Activated naive CD8-positive, alpha-beta T cell treated with anti-CD3 and anti-CD28 coated beads for 36 hours (primary cell): Measurements from ENCODE around the gene CLK2. TPM values are rescaled to one million over a fixed set of nuclear protein-coding genes. Genes with fewer than 3 reads are reported as not detected.
A peak's percentile ranks its signal among the peaks of the same experiment; 100 is the strongest.

Experiments
- DNase-seq: peaks from one replicate; pipeline ENCODE4 v3.0.0; 2021
- H3K27ac Mint-ChIP-seq: one replicate; pipeline ENCODE4 v1.8.0; 2022; ENCODE audit warnings: mild to moderate bottlenecking, moderate library complexity, mixed read lengths
- H3K27me3 Mint-ChIP-seq: one replicate; pipeline ENCODE4 v1.8.0; 2022; ENCODE audit warnings: mild to moderate bottlenecking, mixed read lengths
- H3K36me3 Mint-ChIP-seq: one replicate; pipeline ENCODE4 v1.8.0; 2021; ENCODE audit warnings: mild to moderate bottlenecking, mixed read lengths
- H3K4me1 Mint-ChIP-seq: one replicate; pipeline ENCODE4 v1.8.0; 2021; ENCODE audit warnings: mixed read lengths
- H3K4me3 Mint-ChIP-seq: one replicate; pipeline ENCODE4 v1.8.0; 2022; ENCODE audit warnings: mild to moderate bottlenecking, moderate library complexity, mixed read lengths
- H3K9me3 Mint-ChIP-seq: one replicate; pipeline ENCODE4 v1.8.0; 2022; ENCODE audit warnings: mixed read lengths
- total RNA-seq, 2 experiments: library from RNA; stranded (reverse); gene quantifications; one replicate each; pipeline ENCODE4 v1.2.3, GENCODE V29; 2021

CLK2 gene
- 10 to 100 TPM; 61.4 to 65.9 TPM for total RNA-seq

GRCh38 chr1:155273343-155274245 is at the start of gene CLK2:
CLK2 (minus strand) TSS chr1:155273504; CDS start chr1:155270977, 2,527 bp downstream.
- no peaks in the 10 kb centered on the region for H3K9me3 Mint-ChIP-seq
- H3K4me1 Mint-ChIP-seq = peaks cover 34% of the 10 kb centered on the region
- peak; percentile 99 for DNase-seq
- peak within 1 kb of the TSS; percentile 85 for H3K4me3 Mint-ChIP-seq
- peaks cover 28% of the 10 kb centered on the region for H3K36me3 Mint-ChIP-seq
- H3K27me3 Mint-ChIP-seq = no peaks in the 10 kb centered on the region
- peak within 1 kb of the TSS; percentile 88 for H3K27ac Mint-ChIP-seq

GRCh38 chr1:155322571-155322952 is 49.3 kb upstream of the CLK2 start:
- Mint-ChIP-seq H3K9me3 (no peaks in the 10 kb centered on the region), H3K27me3 (no peaks in the 10 kb centered on the region), H3K36me3 (peaks cover 22% of the 10 kb centered on the region), H3K4me1 (peaks cover 24% of the 10 kb centered on the region), H3K4me3 (peak overlapping the region; percentile 57), H3K27ac (no peak overlapping the region)
- peak; percentile 31 for DNase-seq

GRCh38 chr1:155321639-155322503 is 48.6 kb upstream of the CLK2 start:
- peak overlapping the region; percentile 2 for H3K27ac Mint-ChIP-seq
- DNase-seq = peak; percentile 8
- H3K4me1 Mint-ChIP-seq = peaks cover 24% of the 10 kb centered on the region
- H3K9me3 Mint-ChIP-seq = no peaks in the 10 kb centered on the region
- peak overlapping the region; percentile 57 for H3K4me3 Mint-ChIP-seq
- peaks cover 23% of the 10 kb centered on the region for H3K36me3 Mint-ChIP-seq
- no peaks in the 10 kb centered on the region for H3K27me3 Mint-ChIP-seq

- Mint-ChIP-seq H3K27me3 (no peaks in the 10 kb centered on the region), H3K9me3 (no peaks in the 10 kb centered on the region), H3K36me3 (peaks cover 23% of the 10 kb centered on the region), H3K4me3 (peak within 1 kb of the TSS; percentile 38), H3K4me1 (peaks cover 24% of the 10 kb centered on the region), H3K27ac (peak within 1 kb of the TSS; percentile 2)
- peak; percentile 78 for DNase-seq
These were observed 47.6 kb upstream of the CLK2 start, which contains the start of gene RUSC1 for GRCh38 chr1:155320661-155321617. RUSC1 (plus strand) TSS chr1:155320894; CDS start chr1:155321774, 880 bp downstream.

GRCh38 chr1:155320252-155320651 is 46.9 kb upstream of the CLK2 start:
- no peak overlapping the region for H3K27ac Mint-ChIP-seq
- no peak for DNase-seq
- no peaks in the 10 kb centered on the region for H3K9me3 Mint-ChIP-seq
- no peaks in the 10 kb centered on the region for H3K27me3 Mint-ChIP-seq
- peak overlapping the region; percentile 38 for H3K4me3 Mint-ChIP-seq
- peaks cover 19% of the 10 kb centered on the region for H3K4me1 Mint-ChIP-seq
- peaks cover 23% of the 10 kb centered on the region for H3K36me3 Mint-ChIP-seq

GRCh38 chr1:155319536-155319935 is 46.2 kb upstream of the CLK2 start:
- Mint-ChIP-seq H3K36me3 (peaks cover 25% of the 10 kb centered on the region), H3K4me3 (no peak overlapping the region), H3K27ac (no peak overlapping the region), H3K9me3 (no peaks in the 10 kb centered on the region), H3K27me3 (no peaks in the 10 kb centered on the region), H3K4me1 (peaks cover 19% of the 10 kb centered on the region)
- no peak for DNase-seq

GRCh38 chr1:155318082-155318481 is 44.8 kb upstream of the CLK2 start:
- no peak overlapping the region for H3K4me3 Mint-ChIP-seq
- H3K27me3 Mint-ChIP-seq = no peaks in the 10 kb centered on the region
- no peaks in the 10 kb centered on the region for H3K9me3 Mint-ChIP-seq
- no peak for DNase-seq
- peaks cover 30% of the 10 kb centered on the region for H3K36me3 Mint-ChIP-seq
- no peak overlapping the region for H3K27ac Mint-ChIP-seq
- H3K4me1 Mint-ChIP-seq = peaks cover 18% of the 10 kb centered on the region

- H3K27ac Mint-ChIP-seq = no peak overlapping the region
- H3K27me3 Mint-ChIP-seq = no peaks in the 10 kb centered on the region
- DNase-seq = no peak
- no peaks in the 10 kb centered on the region for H3K9me3 Mint-ChIP-seq
- H3K4me1 Mint-ChIP-seq = peaks cover 20% of the 10 kb centered on the region
- H3K36me3 Mint-ChIP-seq = peaks cover 39% of the 10 kb centered on the region
- no peak overlapping the region for H3K4me3 Mint-ChIP-seq
These were observed 43.6 kb upstream of the CLK2 start for GRCh38 chr1:155316922-155317321.

GRCh38 chr1:155313261-155313660 is 40.0 kb upstream of the CLK2 start:
- Mint-ChIP-seq H3K4me3 (no peak overlapping the region), H3K4me1 (peaks cover 21% of the 10 kb centered on the region), H3K27ac (no peak overlapping the region), H3K9me3 (no peaks in the 10 kb centered on the region), H3K27me3 (no peaks in the 10 kb centered on the region), H3K36me3 (peaks cover 46% of the 10 kb centered on the region)
- DNase-seq = no peak

- Mint-ChIP-seq H3K36me3 (peaks cover 43% of the 10 kb centered on the region), H3K27me3 (no peaks in the 10 kb centered on the region), H3K4me1 (peaks cover 28% of the 10 kb centered on the region), H3K4me3 (peak overlapping the region; percentile 95), H3K27ac (peak overlapping the region; percentile 99), H3K9me3 (no peaks in the 10 kb centered on the region)
- DNase-seq = no peak
These were observed 36.2 kb upstream of the CLK2 start for GRCh38 chr1:155309423-155310021.

- peak; percentile 98 for DNase-seq
- Mint-ChIP-seq H3K9me3 (no peaks in the 10 kb centered on the region), H3K27me3 (no peaks in the 10 kb centered on the region), H3K4me1 (peaks cover 28% of the 10 kb centered on the region), H3K4me3 (peak within 1 kb of the TSS; percentile 95), H3K36me3 (peaks cover 43% of the 10 kb centered on the region), H3K27ac (peak within 1 kb of the TSS; percentile 99)
These were observed 35.5 kb upstream of the CLK2 start, which contains the start of gene FDPS for GRCh38 chr1:155308493-155309422. FDPS (plus strand) TSS chr1:155308866; CDS start chr1:155309790, 924 bp downstream.

- peaks cover 4% of the 10 kb centered on the region for H3K27me3 Mint-ChIP-seq
- H3K4me1 Mint-ChIP-seq = peaks cover 27% of the 10 kb centered on the region
- H3K4me3 Mint-ChIP-seq = peak overlapping the region; percentile 95
- peak overlapping the region; percentile 99 for H3K27ac Mint-ChIP-seq
- H3K9me3 Mint-ChIP-seq = no peaks in the 10 kb centered on the region
- no peak for DNase-seq
- H3K36me3 Mint-ChIP-seq = peaks cover 32% of the 10 kb centered on the region
These were observed 34.0 kb upstream of the CLK2 start for GRCh38 chr1:155307247-155307740.

GRCh38 chr1:155305881-155306391 is 32.6 kb upstream of the CLK2 start:
- H3K27me3 Mint-ChIP-seq = peaks cover 4% of the 10 kb centered on the region
- no peak overlapping the region for H3K4me3 Mint-ChIP-seq
- DNase-seq = no peak
- H3K36me3 Mint-ChIP-seq = peaks cover 20% of the 10 kb centered on the region
- no peak overlapping the region for H3K27ac Mint-ChIP-seq
- peaks cover 18% of the 10 kb centered on the region for H3K4me1 Mint-ChIP-seq
- H3K9me3 Mint-ChIP-seq = no peaks in the 10 kb centered on the region
